PC-3 (cell line): ENCODE data around the gene MACO1. TPM values are rescaled to one million over a fixed set of nuclear protein-coding genes. Genes with fewer than 3 reads are reported as not detected.

Experiments used
- ATAC-seq: fragments of 200-7000 bp; cut with Tn5 transposase; 2 replicates; pipeline ENCODE4 v1.9.1; 2020; ENCODE audit warnings: mild to moderate bottlenecking, moderate library complexity
- BruUV-seq: library from RNA; stranded (reverse); fragments of 400-500 nt; replicated peaks from 2 replicates; lab custom pipeline; 2021; lab: Mats Ljungman, UMichigan
- CTCF ChIA-PET: fragments of 300-600 bp; sonication (Branson Sonifier 250); formaldehyde crosslinking; loops from one replicate; lab custom pipeline; 2022; ENCODE audit warnings: antibody characterized with exemption; lab: Charles Lee
- POLR2A ChIA-PET: fragments of 300-600 bp; sonication (Branson Sonifier 250); formaldehyde crosslinking; loops from one replicate; lab custom pipeline; 2022; ENCODE audit warnings: antibody characterized with exemption; ENCODE audit not compliant: unreplicated experiment; lab: Charles Lee
- DNase-seq: peaks from one replicate; pipeline ENCODE4 v3.0.0-alpha.2; 2015
- H2AFZ ChIP-seq: fragments of 300-600 bp; sonication (generic); 2 replicates; pipeline ENCODE4 v1.6.0; 2016; ENCODE audit warnings: antibody characterized with exemption, low read length
- H3F3A ChIP-seq: fragments of 300-600 bp; sonication (generic); one replicate; pipeline ENCODE4 v1.6.0; 2017; ENCODE audit warnings: antibody characterized with exemption, low read length, control low read depth, mild to moderate bottlenecking; ENCODE audit not compliant: unreplicated experiment
- H3K27ac ChIP-seq: fragments of 300-600 bp; sonication (generic); 2 replicates; pipeline ENCODE4 v1.5.1; 2016; ENCODE audit warnings: mild to moderate bottlenecking, low read length
- H3K27me3 ChIP-seq: fragments of 300-600 bp; sonication (generic); 2 replicates; pipeline ENCODE4 v1.6.1; 2016; ENCODE audit warnings: low read length, mixed read lengths
- H3K36me3 ChIP-seq: fragments of 300-600 bp; sonication (generic); 2 replicates; pipeline ENCODE4 v1.6.1; 2016; ENCODE audit warnings: low read depth, mixed run types, low read length, mixed read lengths
- H3K4me1 ChIP-seq: fragments of 300-600 bp; sonication (generic); 2 replicates; pipeline ENCODE4 v1.5.1; 2016; ENCODE audit warnings: low read length; ENCODE audit not compliant: insufficient read depth
- H3K4me2 ChIP-seq: fragments of 300-600 bp; sonication (generic); 2 replicates; pipeline ENCODE4 v1.6.0; 2016; ENCODE audit warnings: low read length
- H3K4me3 ChIP-seq: fragments of 300-600 bp; sonication (generic); 2 replicates; pipeline ENCODE4 v1.5.1; 2016; ENCODE audit warnings: mild to moderate bottlenecking, low read length, mixed read lengths
- H3K79me2 ChIP-seq: fragments of 300-600 bp; sonication (generic); 2 replicates; pipeline ENCODE4 v1.6.1; 2017; ENCODE audit warnings: low read length, mixed read lengths
- H3K9ac ChIP-seq: fragments of 300-600 bp; sonication (generic); 2 replicates; pipeline ENCODE4 v1.6.0; 2016; ENCODE audit warnings: mild to moderate bottlenecking, low read length
- H3K9me2 ChIP-seq: fragments of 300-600 bp; sonication (generic); replicated peaks from 2 replicates; pipeline ENCODE4 v1.6.1; 2016; ENCODE audit warnings: mixed run types, low read length, mixed read lengths
- H3K9me3 ChIP-seq: fragments of 300-600 bp; sonication (generic); 2 replicates; pipeline ENCODE4 v1.6.1; 2016; ENCODE audit warnings: low read length, mixed read lengths
- H4K20me1 ChIP-seq: fragments of 300-600 bp; sonication (generic); 2 replicates; pipeline ENCODE4 v1.6.1; 2016; ENCODE audit warnings: low read length, mixed read lengths
- EZH2 ChIP-seq: fragments of 300-600 bp; sonication (generic); IDR thresholded peaks from one replicate; pipeline ENCODE4 v1.6.1; 2017; ENCODE audit warnings: antibody characterized with exemption, mild to moderate bottlenecking, low read length; ENCODE audit not compliant: unreplicated experiment
- EZH2phosphoT487 ChIP-seq: fragments of 300-600 bp; sonication (generic); IDR thresholded peaks from 2 replicates; pipeline ENCODE4 v1.6.1; 2018; ENCODE audit warnings: mild to moderate bottlenecking, antibody characterized with exemption, low read length, borderline replicate concordance
- intact Hi-C: fragments of 100-400 bp; cut with micrococcal nuclease; formaldehyde crosslinking; loops from 2 replicates; pipeline ENCODE4 v1.9.0; 2023
- total RNA-seq: library from RNA; depleted of rRNA; stranded (reverse); fragments of >200 nt; gene quantifications from 2 replicates; pipeline ENCODE4 v1.2.3, GENCODE V29; 2014
- TF ChIP-seq, protein P1 (sequence below): fragments of 300-600 bp; sonication (generic); conservative IDR thresholded peaks from 2 replicates; pipeline ENCODE4 v1.5.1; 2017; ENCODE audit warnings: antibody characterized with exemption, low read depth, mild to moderate bottlenecking, low read length

Gene MACO1
- total RNA-seq, 1 experiment from 2014 or later = 14.0 TPM

DNA sequence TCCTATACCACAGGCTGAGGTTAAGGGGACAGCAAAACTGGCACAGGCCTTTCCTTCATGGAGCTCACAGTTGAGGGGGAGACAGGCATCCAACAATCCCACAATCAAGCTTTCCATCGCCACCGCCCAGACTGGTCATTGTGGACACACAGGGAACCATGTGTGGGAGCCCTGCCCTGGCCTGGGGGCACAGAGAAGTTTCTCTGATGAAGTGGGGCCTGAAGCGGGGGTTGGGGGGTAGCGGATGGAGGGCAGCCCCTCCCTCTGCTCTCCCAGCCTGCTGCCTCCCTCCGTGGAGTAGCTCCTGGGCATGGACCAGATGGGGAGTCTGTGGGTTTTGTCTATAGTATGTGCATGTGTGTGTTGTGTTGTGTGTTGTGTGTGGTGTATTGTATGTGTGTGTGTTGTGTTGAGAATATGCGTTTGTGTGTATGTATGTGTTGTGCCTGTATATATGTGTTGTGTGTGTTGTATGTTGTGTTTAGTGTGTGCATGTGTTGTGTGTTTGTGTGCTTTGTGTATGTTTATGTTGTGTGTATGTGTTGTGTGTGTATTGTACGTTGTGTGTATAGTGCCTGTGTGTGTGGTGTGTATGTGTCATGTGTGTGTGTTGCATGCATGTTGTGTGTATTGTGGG, 98.3 kb downstream of the MACO1 start:
- Histone ChIP-seq H3K9me3 (no peaks in the 10 kb centered on the region), H3K36me3 (no peaks in the 10 kb centered on the region), H3K27ac (no peak overlapping the region), H3K4me3 (no peak overlapping the region), H3K79me2 (no peaks in the 10 kb centered on the region), H3K4me2 (no peak overlapping the region), H3K4me1 (no peaks in the 10 kb centered on the region), H2AFZ (no peak overlapping the region), H4K20me1 (no peaks in the 10 kb centered on the region), H3K9ac (no peak overlapping the region), H3K27me3 (no peaks in the 10 kb centered on the region), H3K9me2 (no peaks in the 10 kb centered on the region), H3F3A (no peaks in the 10 kb centered on the region)
- POLR2A ChIA-PET = interaction anchor here (0.6 kb wide), 1 partner anchor 263 kb away, joined by 4 read pairs; no protein-coding TSS in a partner anchor
- ATAC-seq (no peak), DNase-seq (no peak)
- BruUV-seq = no TSS peak
- CTCF ChIA-PET = no interaction called here
- TF ChIP-seq EZH2phosphoT487 = no peak
- TF ChIP-seq, protein P1, sequence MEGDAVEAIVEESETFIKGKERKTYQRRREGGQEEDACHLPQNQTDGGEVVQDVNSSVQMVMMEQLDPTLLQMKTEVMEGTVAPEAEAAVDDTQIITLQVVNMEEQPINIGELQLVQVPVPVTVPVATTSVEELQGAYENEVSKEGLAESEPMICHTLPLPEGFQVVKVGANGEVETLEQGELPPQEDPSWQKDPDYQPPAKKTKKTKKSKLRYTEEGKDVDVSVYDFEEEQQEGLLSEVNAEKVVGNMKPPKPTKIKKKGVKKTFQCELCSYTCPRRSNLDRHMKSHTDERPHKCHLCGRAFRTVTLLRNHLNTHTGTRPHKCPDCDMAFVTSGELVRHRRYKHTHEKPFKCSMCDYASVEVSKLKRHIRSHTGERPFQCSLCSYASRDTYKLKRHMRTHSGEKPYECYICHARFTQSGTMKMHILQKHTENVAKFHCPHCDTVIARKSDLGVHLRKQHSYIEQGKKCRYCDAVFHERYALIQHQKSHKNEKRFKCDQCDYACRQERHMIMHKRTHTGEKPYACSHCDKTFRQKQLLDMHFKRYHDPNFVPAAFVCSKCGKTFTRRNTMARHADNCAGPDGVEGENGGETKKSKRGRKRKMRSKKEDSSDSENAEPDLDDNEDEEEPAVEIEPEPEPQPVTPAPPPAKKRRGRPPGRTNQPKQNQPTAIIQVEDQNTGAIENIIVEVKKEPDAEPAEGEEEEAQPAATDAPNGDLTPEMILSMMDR = no peak
- TF ChIP-seq EZH2 = no peak
- intact Hi-C loops = no loop called here

DNA sequence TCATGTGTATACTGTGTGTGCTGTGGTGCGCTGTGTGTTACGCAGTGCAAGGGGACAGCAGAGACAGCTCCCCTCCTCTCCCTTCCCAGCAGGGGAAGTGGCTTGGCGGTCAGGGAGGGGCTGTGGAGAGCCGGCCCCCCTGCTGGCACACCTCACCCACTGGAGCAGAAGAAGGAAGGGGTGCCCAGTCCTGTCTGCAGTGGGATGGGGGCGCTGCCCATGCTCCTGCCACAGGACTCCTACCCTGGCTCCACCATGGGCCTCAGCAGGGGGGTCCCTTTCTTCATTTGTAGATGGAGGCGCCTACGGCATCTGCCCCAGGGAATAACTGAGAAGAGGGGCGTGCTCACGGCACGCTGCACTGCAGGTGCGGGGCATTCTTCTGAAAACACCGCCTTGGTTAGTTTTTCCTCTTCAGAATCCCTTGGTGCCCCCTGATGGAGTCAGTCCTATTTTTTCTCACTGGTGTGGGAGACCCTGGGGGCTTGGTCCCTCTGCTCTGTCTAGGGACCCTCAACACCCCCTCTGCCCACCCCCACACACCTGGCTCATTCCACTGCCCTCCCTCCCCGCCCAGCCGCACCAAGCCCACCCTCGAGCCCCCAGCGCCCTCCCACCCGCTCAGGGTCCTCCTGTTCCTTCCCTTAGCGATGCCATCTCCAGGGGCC, 99.0 kb downstream of the MACO1 start:
- Histone ChIP-seq H3K4me3 (no peak overlapping the region), H3K9me3 (no peaks in the 10 kb centered on the region), H3K27ac (no peak overlapping the region), H3K79me2 (no peaks in the 10 kb centered on the region), H3K4me2 (no peak overlapping the region), H2AFZ (no peak overlapping the region), H3K9ac (no peak overlapping the region), H3K36me3 (no peaks in the 10 kb centered on the region), H3F3A (no peaks in the 10 kb centered on the region), H3K4me1 (no peaks in the 10 kb centered on the region), H3K27me3 (no peaks in the 10 kb centered on the region), H3K9me2 (no peaks in the 10 kb centered on the region), H4K20me1 (no peaks in the 10 kb centered on the region)
- ChIA-PET POLR2A (no interaction called here), CTCF (no interaction called here)
- intact Hi-C loops = no loop called here
- ATAC-seq (no peak), DNase-seq (no peak)
- BruUV-seq = no TSS peak
- TF ChIP-seq EZH2phosphoT487 (no peak), EZH2 (no peak)
- TF ChIP-seq, protein P1 = no peak
